ENCODE results near the gene SLC6A1. TPM values are rescaled to one million over a fixed set of nuclear protein-coding genes. Genes with fewer than 3 reads are reported as not detected.

Gene SLC6A1
- total and polyA plus RNA-seq, 2 of the 4 experiments (the other 2 are of a cell fraction), result 0.02 TPM; not detected in 1

- H3K79me1 ChIP-seq (ENCODE audit: low read depth in 1 of 2, low read length in 2 of 2), result no peaks in the 10 kb centered on the region
- no peak overlapping the region for H3K56ac ChIP-seq (ENCODE audit: extremely low read depth, insufficient read depth, low read length)
- ChIA-PET POLR2A (ENCODE audit: unreplicated experiment) (no interaction called here), CTCF (interaction anchor here (1.0 kb wide), 1 partner anchor 39 kb away, joined by 3 read pairs; no protein-coding TSS in a partner anchor)
- no peak overlapping the region for H3K18ac ChIP-seq (ENCODE audit: low read depth, low read length)
- H4K20me1 ChIP-seq (ENCODE audit: insufficient read depth, low read length), result no peaks in the 10 kb centered on the region
- ATAC-seq (ENCODE audit: low read depth) (no peak), DNase-seq (no peak)
- H3K4me1 ChIP-seq (ENCODE audit: control insufficient read depth, insufficient read depth, low read length), result no peaks in the 10 kb centered on the region
- H3K4me2 ChIP-seq (ENCODE audit: low read depth, low read length), result no peak overlapping the region
- no peak overlapping the region for H2BK5ac ChIP-seq (ENCODE audit: low read depth, low read length, poor library complexity, severe bottlenecking)
- H2BK15ac ChIP-seq (ENCODE audit: low read depth, low read length), result no peak overlapping the region
- no peaks in the 10 kb centered on the region for H3K9me1 ChIP-seq (ENCODE audit: insufficient read depth, low read length)
- no peak overlapping the region for H4K91ac ChIP-seq (ENCODE audit: insufficient read depth, low read depth, low read length)
- peaks cover 23% of the 10 kb centered on the region for H3K27me3 ChIP-seq (ENCODE audit: control insufficient read depth, insufficient read depth, low read length)
- H2AFZ ChIP-seq (replicated peaks; ENCODE audit: low read length, poor library complexity), result no peak overlapping the region
- dilution Hi-C loops (cut with HindIII; ENCODE audit: low sequenced_read_pairs, unreplicated experiment), result no loop called here
- H2AK5ac ChIP-seq (ENCODE audit: low read depth, low read length), result no peak overlapping the region
- H3K14ac ChIP-seq (replicated peaks; ENCODE audit: low read depth, low read length), result no peak overlapping the region
- no peak overlapping the region for H3K23ac ChIP-seq (ENCODE audit: low read depth, low read length)
- H2BK20ac ChIP-seq (ENCODE audit: low read depth, low read length), result no peak overlapping the region
- intact Hi-C loops (cut with micrococcal nuclease), result no loop called here
- no TSS peak for BruUV-seq (replicated peaks)
- 57% methylated on average over 7 of the region's 8 CpGs; no CpG with 5 or more reads in 1 of the 2 experiments for WGBS, 2 experiments (ENCODE audit: extremely low coverage in 2 of 2, insufficient read length in 1 of 2)
- no peaks in the 10 kb centered on the region for H3K9me3 ChIP-seq (ENCODE audit: control insufficient read depth, insufficient read depth, low read length)
- no peak overlapping the region for H3K4ac ChIP-seq (ENCODE audit: low read depth, low read length)
- H4K5ac ChIP-seq (ENCODE audit: low read depth, low read length), result no peak overlapping the region
- TF ChIP-seq MAZ (IDR thresholded peaks at IDR 0.05; ENCODE audit: borderline replicate concordance, low read depth, low read length) (no peak), CHD1 (IDR thresholded peaks at IDR 0.05; ENCODE audit: low read depth, low read length) (no peak), FOS (IDR thresholded peaks at IDR 0.05; ENCODE audit: low read depth, low read length) (no peak), RCOR1 (IDR thresholded peaks at IDR 0.05; ENCODE audit: insufficient replicate concordance, low read length) (no peak)
- TF ChIP-seq, protein P1, sequence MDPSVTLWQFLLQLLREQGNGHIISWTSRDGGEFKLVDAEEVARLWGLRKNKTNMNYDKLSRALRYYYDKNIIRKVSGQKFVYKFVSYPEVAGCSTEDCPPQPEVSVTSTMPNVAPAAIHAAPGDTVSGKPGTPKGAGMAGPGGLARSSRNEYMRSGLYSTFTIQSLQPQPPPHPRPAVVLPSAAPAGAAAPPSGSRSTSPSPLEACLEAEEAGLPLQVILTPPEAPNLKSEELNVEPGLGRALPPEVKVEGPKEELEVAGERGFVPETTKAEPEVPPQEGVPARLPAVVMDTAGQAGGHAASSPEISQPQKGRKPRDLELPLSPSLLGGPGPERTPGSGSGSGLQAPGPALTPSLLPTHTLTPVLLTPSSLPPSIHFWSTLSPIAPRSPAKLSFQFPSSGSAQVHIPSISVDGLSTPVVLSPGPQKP (IDR thresholded peaks at IDR 0.05; ENCODE audit: borderline replicate concordance, low read depth, low read length), result no peak
- H3K4me3 ChIP-seq (ENCODE audit: insufficient read depth, low read depth, low read length), result no peak overlapping the region
- no peak overlapping the region for H2AK9ac ChIP-seq (replicated peaks; ENCODE audit: low read depth, low read length, poor library complexity)
- H3K27ac ChIP-seq (ENCODE audit: insufficient read depth, low read length), result no peak overlapping the region
- H2BK120ac ChIP-seq (ENCODE audit: low read depth, low read length), result no peak overlapping the region
- H4K8ac ChIP-seq (ENCODE audit: low read depth in 2 of 2, low read length in 2 of 2), result no peak overlapping the region
- no peaks in the 10 kb centered on the region for H3K36me3 ChIP-seq (ENCODE audit: control insufficient read depth, insufficient read depth, low read length)
- H3K9ac ChIP-seq (ENCODE audit: low read depth, low read length), result no peak overlapping the region
- in situ Hi-C loops (cut with MboI; ENCODE audit: low sequenced_read_pairs), result no loop called here
These were observed 29.1 kb downstream of the SLC6A1 start for GRCh38 chr3:11021611-11022011.

Data from IMR-90 (cell line).